ENCODE measurements around the gene USP53. TPM values are rescaled to one million over a fixed set of nuclear protein-coding genes. Genes with fewer than 3 reads are reported as not detected.
"Not testable (repeated sequence)": the region's sequence is repeated elsewhere in the genome, so short reads cannot be mapped to it uniquely, and the experiment has no call there.

The USP53 gene
- 10 to 100 TPM; 10.5 to 11.1 TPM for total RNA-seq

- ChIA-PET CTCF (interaction anchor here (1.4 to 2.0 kb wide), 2 partner anchors 17 to 87 kb away, joined by 3 to 8 read pairs; a partner anchor contains a TSS), POLR2A (interaction anchor here (0.7 to 1.5 kb wide), 5 partner anchors 26 to 170 kb away, joined by 3 to 7 read pairs (median 5); a partner anchor contains a TSS)
Observed at GRCh38 chr4:119212234-119212963, at the start of gene USP53. Gene USP53, plus strand, starts transcription at chr4:119212713. Its CDS starts 27,047 bp downstream, at chr4:119239760.

GRCh38 chr4:119165767-119166166 lies 46.7 kb upstream of the USP53 start:
- ChIA-PET CTCF (interaction anchor here (0.6 kb wide), 1 partner anchor 789 kb away, joined by 3 read pairs; no protein-coding TSS in a partner anchor), POLR2A (no interaction called here)

- CTCF ChIA-PET: no interaction called here
Observed at GRCh38 chr4:119170195-119170594, 42.3 kb upstream of the USP53 start.

GRCh38 chr4:119172223-119172622 lies 40.3 kb upstream of the USP53 start:
- POLR2A ChIA-PET: interaction anchor here (0.6 kb wide), 1 partner anchor 128 kb away, joined by 3 read pairs; no protein-coding TSS in a partner anchor
- CTCF ChIA-PET: no interaction called here

More at GRCh38 chr4:119170195-119170594, 42.3 kb upstream of the USP53 start:
- POLR2A ChIA-PET: no interaction called here

GRCh38 chr4:119173729-119174361 lies 38.7 kb upstream of the USP53 start:
- POLR2A ChIA-PET: not testable (repeated sequence)
- CTCF ChIA-PET: interaction anchor here (0.8 kb wide), 1 partner anchor 260 kb away, joined by 3 read pairs; no protein-coding TSS in a partner anchor

- ChIA-PET POLR2A (no interaction called here), CTCF (no interaction called here)
Observed at GRCh38 chr4:119179011-119179410, 33.5 kb upstream of the USP53 start.

GRCh38 chr4:119184128-119184527 lies 28.4 kb upstream of the USP53 start:
- CTCF ChIA-PET: no interaction called here
- POLR2A ChIA-PET: no interaction called here

GRCh38 chr4:119189638-119190037 lies 22.9 kb upstream of the USP53 start:
- ChIA-PET POLR2A (no interaction called here), CTCF (interaction anchor here (1.1 kb wide), 1 partner anchor 10 kb away, joined by 4 read pairs; no protein-coding TSS in a partner anchor)

- ChIA-PET CTCF (interaction anchor here (1.1 kb wide), 1 partner anchor 10 kb away, joined by 4 read pairs; no protein-coding TSS in a partner anchor), POLR2A (no interaction called here)
Observed at GRCh38 chr4:119190354-119190753, 22.2 kb upstream of the USP53 start.

GRCh38 chr4:119191505-119191904 lies 21.0 kb upstream of the USP53 start:
- ChIA-PET POLR2A (no interaction called here), CTCF (no interaction called here)

- CTCF ChIA-PET: no interaction called here
- POLR2A ChIA-PET: no interaction called here
Observed at GRCh38 chr4:119197772-119198212, 14.7 kb upstream of the USP53 start.

GRCh38 chr4:119204916-119205315 lies 7.6 kb upstream of the USP53 start:
- POLR2A ChIA-PET: interaction anchor here (0.6 kb wide), 1 partner anchor 364 kb away, joined by 3 read pairs; no protein-coding TSS in a partner anchor
- CTCF ChIA-PET: no interaction called here

- POLR2A ChIA-PET: no interaction called here
Observed at GRCh38 chr4:119205690-119206089, 6.8 kb upstream of the USP53 start.

GRCh38 chr4:119206178-119206577 lies 6.3 kb upstream of the USP53 start:
- POLR2A ChIA-PET: no interaction called here
- CTCF ChIA-PET: no interaction called here

More at GRCh38 chr4:119205690-119206089, 6.8 kb upstream of the USP53 start:
- CTCF ChIA-PET: no interaction called here

- POLR2A ChIA-PET: no interaction called here
- CTCF ChIA-PET: no interaction called here
Observed at GRCh38 chr4:119207051-119207450, 5.5 kb upstream of the USP53 start.

GRCh38 chr4:119209077-119209476 lies 3.4 kb upstream of the USP53 start:
- ChIA-PET POLR2A (interaction anchor here (1.0 kb wide), 2 partner anchors 19 to 28 kb away, joined by 3 read pairs; no protein-coding TSS in a partner anchor), CTCF (no interaction called here)

GRCh38 chr4:119209586-119209985 lies 2.9 kb upstream of the USP53 start:
- ChIA-PET CTCF (no interaction called here), POLR2A (interaction anchor here (1.0 kb wide), 2 partner anchors 19 to 28 kb away, joined by 3 read pairs; no protein-coding TSS in a partner anchor)

- ChIA-PET CTCF (no interaction called here), POLR2A (no interaction called here)
Observed at GRCh38 chr4:119210775-119211174, 1.7 kb upstream of the USP53 start.

GRCh38 chr4:119211867-119212233 lies 663 bp upstream of the USP53 start:
- ChIA-PET CTCF (interaction anchor here (1.4 to 2.0 kb wide), 2 partner anchors 17 to 88 kb away, joined by 3 to 8 read pairs; a partner anchor contains a TSS), POLR2A (interaction anchor here (0.7 to 1.4 kb wide), 2 partner anchors 55 to 89 kb away, joined by 3 read pairs; a partner anchor contains a TSS)

GRCh38 chr4:119212964-119213606 lies 572 bp downstream of the USP53 start:
- POLR2A ChIA-PET: interaction anchor here (0.6 to 1.5 kb wide), 4 partner anchors 14 to 171 kb away, joined by 3 to 7 read pairs (median 5); a partner anchor contains a TSS
- CTCF ChIA-PET: interaction anchor here (1.1 to 2.0 kb wide), 3 partner anchors 16 to 100 kb away, joined by 3 to 8 read pairs (median 3); a partner anchor contains a TSS

All from activated CD8-positive, alpha-beta memory T cell treated with anti-CD3 and anti-CD28 coated beads for 36 hours (primary cell).